Activated CD8-positive, alpha-beta memory T cell treated with anti-CD3 and anti-CD28 coated beads, Interleukin-2, amount 50 U/mL, for 1 hour (primary cell): ENCODE data around the gene NLRP14.

Experiments used
- DNase-seq: peaks from one replicate; pipeline ENCODE4 v3.0.0-alpha.2; 2020; ENCODE audit errors: extremely low read depth

Gene NLRP14, protein sequence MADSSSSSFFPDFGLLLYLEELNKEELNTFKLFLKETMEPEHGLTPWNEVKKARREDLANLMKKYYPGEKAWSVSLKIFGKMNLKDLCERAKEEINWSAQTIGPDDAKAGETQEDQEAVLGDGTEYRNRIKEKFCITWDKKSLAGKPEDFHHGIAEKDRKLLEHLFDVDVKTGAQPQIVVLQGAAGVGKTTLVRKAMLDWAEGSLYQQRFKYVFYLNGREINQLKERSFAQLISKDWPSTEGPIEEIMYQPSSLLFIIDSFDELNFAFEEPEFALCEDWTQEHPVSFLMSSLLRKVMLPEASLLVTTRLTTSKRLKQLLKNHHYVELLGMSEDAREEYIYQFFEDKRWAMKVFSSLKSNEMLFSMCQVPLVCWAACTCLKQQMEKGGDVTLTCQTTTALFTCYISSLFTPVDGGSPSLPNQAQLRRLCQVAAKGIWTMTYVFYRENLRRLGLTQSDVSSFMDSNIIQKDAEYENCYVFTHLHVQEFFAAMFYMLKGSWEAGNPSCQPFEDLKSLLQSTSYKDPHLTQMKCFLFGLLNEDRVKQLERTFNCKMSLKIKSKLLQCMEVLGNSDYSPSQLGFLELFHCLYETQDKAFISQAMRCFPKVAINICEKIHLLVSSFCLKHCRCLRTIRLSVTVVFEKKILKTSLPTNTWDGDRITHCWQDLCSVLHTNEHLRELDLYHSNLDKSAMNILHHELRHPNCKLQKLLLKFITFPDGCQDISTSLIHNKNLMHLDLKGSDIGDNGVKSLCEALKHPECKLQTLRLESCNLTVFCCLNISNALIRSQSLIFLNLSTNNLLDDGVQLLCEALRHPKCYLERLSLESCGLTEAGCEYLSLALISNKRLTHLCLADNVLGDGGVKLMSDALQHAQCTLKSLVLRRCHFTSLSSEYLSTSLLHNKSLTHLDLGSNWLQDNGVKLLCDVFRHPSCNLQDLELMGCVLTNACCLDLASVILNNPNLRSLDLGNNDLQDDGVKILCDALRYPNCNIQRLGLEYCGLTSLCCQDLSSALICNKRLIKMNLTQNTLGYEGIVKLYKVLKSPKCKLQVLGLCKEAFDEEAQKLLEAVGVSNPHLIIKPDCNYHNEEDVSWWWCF

GRCh38 chr11:7020183-7020917, at the start of gene NLRP14, which contains the start of gene ZNF214:
Gene NLRP14, plus strand, starts transcription at chr11:7020479. Its CDS starts 18,108 bp downstream, at chr11:7038587.
Gene ZNF214, minus strand, starts transcription at chr11:7020346. Its CDS starts 17,511 bp downstream, at chr11:7002835.
- DNase-seq = no peak

- no peak for DNase-seq
Observed at GRCh38 chr11:6979365-6979764, 40.9 kb upstream of the NLRP14 start.

GRCh38 chr11:6986487-6986886, 33.8 kb upstream of the NLRP14 start:
- DNase-seq = no peak

DNA sequence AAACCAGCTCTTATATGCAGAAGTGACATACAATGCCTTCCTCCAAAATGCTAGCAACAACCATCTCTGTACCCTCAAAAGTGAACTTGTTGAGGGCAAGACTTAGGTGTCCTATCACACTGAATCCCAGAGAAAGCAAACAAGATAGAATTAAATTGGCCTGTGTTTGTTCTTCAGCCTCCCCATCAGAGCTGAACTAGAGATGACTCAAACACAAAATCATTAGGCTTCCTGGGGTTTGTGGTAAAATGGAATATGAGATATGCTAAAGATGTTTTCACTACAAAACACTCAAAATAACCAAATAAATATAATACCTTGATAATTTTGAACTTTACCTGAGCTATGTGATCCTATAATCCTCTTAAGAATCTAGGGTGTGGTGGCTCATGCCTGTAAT, 31.8 kb upstream of the NLRP14 start:
- no peak for DNase-seq

GRCh38 chr11:6991227-6991626, 29.1 kb upstream of the NLRP14 start:
- no peak for DNase-seq

DNA sequence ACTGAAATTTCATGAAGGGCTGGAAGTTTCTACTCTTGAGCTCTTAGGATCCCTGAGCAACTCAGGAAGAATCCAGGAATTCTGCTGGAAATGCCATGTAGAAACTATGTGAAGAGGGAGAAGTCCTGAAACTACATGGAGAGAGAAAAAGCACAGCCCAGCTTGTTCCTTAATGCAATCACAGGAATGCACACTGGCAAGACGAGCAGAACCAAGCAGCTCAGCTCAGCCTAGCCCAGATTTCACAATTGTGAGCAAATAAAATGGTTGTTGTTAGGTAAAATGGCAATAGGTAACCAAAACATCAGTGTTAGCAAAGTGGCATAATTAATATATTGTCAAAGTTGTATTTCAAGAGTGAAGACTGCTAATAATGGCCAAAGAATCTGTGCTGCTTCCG, 28.3 kb upstream of the NLRP14 start:
- no peak for DNase-seq

GRCh38 chr11:6992457-6993417, 27.5 kb upstream of the NLRP14 start:
- DNase-seq = no peak

- DNase-seq = no peak
Observed at GRCh38 chr11:6995703-6996102, 24.6 kb upstream of the NLRP14 start.

- no peak for DNase-seq
Observed at GRCh38 chr11:7004482-7004881, 15.8 kb upstream of the NLRP14 start.

- DNase-seq = no peak
Observed at GRCh38 chr11:7014118-7014517, 6.2 kb upstream of the NLRP14 start.

DNA sequence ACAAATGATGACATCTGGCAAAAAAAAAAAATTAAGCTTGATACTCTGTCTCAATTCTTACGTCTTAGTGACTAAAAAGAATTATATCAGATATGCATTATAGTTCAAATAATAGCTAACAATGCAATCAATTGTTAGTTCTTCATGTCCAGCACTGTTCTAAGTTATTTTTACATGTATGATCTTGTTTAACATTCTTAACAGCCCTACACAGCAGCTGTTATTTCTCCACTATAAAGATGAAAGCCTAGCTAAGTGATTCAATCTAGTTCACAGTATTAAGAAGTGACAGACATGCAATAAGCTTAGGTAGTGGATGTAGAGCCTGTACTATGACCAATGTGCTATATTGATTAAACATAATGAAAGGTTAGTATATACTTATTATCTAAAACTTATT, 4.3 kb upstream of the NLRP14 start:
- DNase-seq = no peak

- no peak for DNase-seq
Observed at GRCh38 chr11:7019500-7020182, 638 bp upstream of the NLRP14 start.

- DNase-seq = no peak
Observed at GRCh38 chr11:7021318-7021717, 1.0 kb downstream of the NLRP14 start.

DNA sequence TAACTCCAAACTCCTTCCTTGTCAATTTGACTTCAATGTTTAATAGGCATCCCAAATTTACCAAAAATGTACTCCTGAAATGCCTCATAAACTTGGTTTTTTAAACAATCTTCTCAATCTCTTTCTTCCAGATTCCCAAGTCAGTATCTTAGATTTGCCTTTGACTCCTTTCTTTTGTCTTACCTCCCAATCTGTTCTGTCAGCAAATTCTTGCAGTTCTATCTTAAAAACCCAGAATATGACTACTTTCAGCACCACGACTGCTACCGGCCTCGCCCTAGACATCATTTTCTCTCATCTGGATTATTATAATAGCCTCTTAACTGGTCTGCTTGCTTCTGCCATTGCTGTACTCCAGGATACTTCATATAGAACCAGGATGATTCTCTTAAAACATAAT, 7.9 kb downstream of the NLRP14 start:
- DNase-seq = no peak

GRCh38 chr11:7030836-7031235, 10.6 kb downstream of the NLRP14 start:
- no peak for DNase-seq

- no peak for DNase-seq
Observed at GRCh38 chr11:7031471-7031871, 11.2 kb downstream of the NLRP14 start.

- DNase-seq = no peak
Observed at GRCh38 chr11:7032692-7033091, 12.4 kb downstream of the NLRP14 start.

DNA sequence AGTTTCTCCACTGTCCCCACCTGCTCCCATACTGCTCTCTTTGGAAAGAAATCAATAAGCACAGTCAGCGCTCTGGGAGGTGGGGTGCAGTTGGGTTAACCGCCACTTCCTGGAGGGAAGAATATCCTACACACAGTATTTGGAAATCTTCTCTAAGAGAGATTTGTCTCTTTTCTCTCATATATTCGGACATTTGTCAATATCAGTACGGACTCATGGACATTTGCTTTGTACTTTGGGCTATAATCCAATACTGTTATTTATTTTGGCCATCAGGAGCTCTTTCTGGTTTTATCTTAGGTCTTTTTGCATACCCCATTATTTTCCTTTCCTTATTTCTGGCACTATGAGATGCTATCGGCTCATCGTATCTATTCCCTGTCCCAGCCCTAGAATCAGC, 13.7 kb downstream of the NLRP14 start:
- no peak for DNase-seq

DNA sequence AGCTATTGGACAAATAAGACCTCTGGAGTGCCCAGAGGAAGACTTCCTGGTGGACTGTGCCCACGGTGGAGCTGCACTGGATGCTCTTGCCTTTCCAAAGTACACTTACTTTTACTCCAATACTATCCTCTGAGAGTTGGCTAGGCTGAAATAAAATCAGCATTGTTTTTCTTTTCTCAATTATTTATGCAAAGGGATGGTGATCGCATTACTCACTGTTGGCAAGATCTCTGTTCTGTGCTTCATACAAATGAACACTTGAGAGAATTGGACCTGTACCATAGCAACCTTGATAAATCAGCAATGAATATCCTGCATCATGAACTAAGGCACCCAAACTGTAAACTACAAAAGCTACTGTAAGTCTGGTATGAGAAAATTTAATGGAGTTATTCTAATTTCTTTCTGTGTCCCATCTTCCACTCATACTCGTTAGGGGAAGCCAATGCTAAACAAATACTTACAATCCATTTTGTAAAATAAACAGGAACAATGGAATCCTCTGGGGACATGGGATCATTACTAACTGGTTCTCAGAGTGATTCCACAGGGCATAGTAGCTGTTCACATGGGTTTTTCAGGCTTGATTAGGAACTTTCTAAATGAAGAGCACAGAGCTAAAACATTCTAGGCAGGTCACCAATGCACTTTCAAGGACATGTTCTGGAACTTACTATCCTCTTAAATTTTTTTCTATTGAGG, 26.3 kb downstream of the NLRP14 start:
- no peak for DNase-seq
